GM12878 (cell line): ENCODE measurements around the gene MAFB. TPM values are rescaled to one million over a fixed set of nuclear protein-coding genes. Genes with fewer than 3 reads are reported as not detected.

Experiments
- ATAC-seq: fragments of 200-7000 bp; cut with Tn5 transposase; 3 replicates; pipeline ENCODE4 v1.9.1; 2020; ENCODE audit warnings: mild to moderate bottlenecking, moderate library complexity
- BruUV-seq: library from RNA; stranded (reverse); fragments of 400-500 nt; replicated peaks from 2 replicates; lab custom pipeline; 2021; lab: Mats Ljungman, UMichigan
- CTCF ChIA-PET: fragments of 300-600 bp; sonication (Branson Sonifier 250); formaldehyde crosslinking; extraction: SDS; loops from one replicate; lab custom pipeline; 2021; ENCODE audit warnings: inconsistent platforms; lab: Yijun Ruan, JAX
- POLR2A ChIA-PET: fragments of 350-600 bp; formaldehyde crosslinking; extraction: SDS; loops from one replicate; lab custom pipeline; 2021; ENCODE audit warnings: inconsistent platforms; lab: Charles Lee
- RAD21 ChIA-PET: fragments of 300-600 bp; sonication (Branson Sonifier 250); formaldehyde crosslinking; loops from one replicate; lab custom pipeline; 2023; ENCODE audit warnings: antibody characterized with exemption; ENCODE audit not compliant: unreplicated experiment; lab: Charles Lee
- SMC1A ChIA-PET: fragments of 300-600 bp; sonication (Branson Sonifier 250); formaldehyde crosslinking; loops from one replicate; lab custom pipeline; 2023; ENCODE audit not compliant: unreplicated experiment, uncharacterized antibody; lab: Charles Lee
- DNase-seq: peaks from one replicate; pipeline ENCODE4 v3.0.0-alpha.2; 2011; ENCODE audit warnings: low read depth, low spot score
- FAIRE-seq: peaks from 3 replicates; lab custom pipeline; 2011; peaks lifted over from hg19 to GRCh38; lab: Jason Lieb, UNC
- H2AFZ ChIP-seq: 2 replicates; pipeline ENCODE4 v1.6.0; 2011; ENCODE audit warnings: low read depth, low read length, control low read depth; ENCODE audit not compliant: control insufficient read depth
- H3K27ac ChIP-seq: 2 replicates; pipeline ENCODE4 v1.5.1; 2011; ENCODE audit warnings: control low read depth; ENCODE audit not compliant: control insufficient read depth, insufficient read depth
- H3K27me3 ChIP-seq, 2 experiments: replicated peaks in 1 of 2; 2 replicates each; pipeline versions ENCODE4 v1.6.0 to v1.6.1; 2011; ENCODE audit warnings: low read length in 1 of 2; ENCODE audit not compliant: control insufficient read depth in 2 of 2, insufficient read depth in 2 of 2
- H3K36me3 ChIP-seq, 2 experiments: 2 replicates each; pipeline ENCODE4 v1.5.1; 2011; ENCODE audit warnings: low read length in 1 of 2; ENCODE audit not compliant: control insufficient read depth in 2 of 2, insufficient read depth in 2 of 2
- H3K4me1 ChIP-seq: 2 replicates; pipeline ENCODE4 v1.6.1; 2011; ENCODE audit warnings: mild to moderate bottlenecking, low read length, moderate library complexity, mixed read lengths; ENCODE audit not compliant: control insufficient read depth, insufficient read depth
- H3K4me2 ChIP-seq: 2 replicates; pipeline ENCODE4 v1.6.0; 2011; ENCODE audit warnings: control low read depth; ENCODE audit not compliant: control insufficient read depth, insufficient read depth
- H3K4me3 ChIP-seq: fragments of 200-600 bp; sonication (generic); 2 replicates; pipeline ENCODE4 v1.5.1; 2016
- H3K79me2 ChIP-seq: 2 replicates; pipeline ENCODE4 v1.6.0; 2011; ENCODE audit warnings: low read length; ENCODE audit not compliant: control insufficient read depth, insufficient read depth
- H3K9ac ChIP-seq: 2 replicates; pipeline ENCODE4 v1.8.0; 2011; ENCODE audit warnings: low read length, control low read depth, mixed read lengths; ENCODE audit not compliant: control insufficient read depth, insufficient read depth
- H3K9me3 ChIP-seq: replicated peaks from 3 replicates; pipeline ENCODE4 v1.5.1; 2011; ENCODE audit warnings: mild to moderate bottlenecking, low read length; ENCODE audit not compliant: control insufficient read depth, insufficient read depth
- H4K20me1 ChIP-seq: 2 replicates; pipeline ENCODE4 v1.6.0; 2011; ENCODE audit not compliant: control insufficient read depth, insufficient read depth
- ZBTB40 ChIP-seq: fragments of 450-650 bp; IDR thresholded peaks from 2 replicates; pipeline ENCODE4 v1.6.1; 2016; ENCODE audit warnings: mild to moderate bottlenecking, moderate library complexity, borderline replicate concordance
- WGBS: methylation state at CpG from one replicate; pipeline ENCODE4 v1.1.6; 2016; ENCODE audit warnings: low lambda C conversion rate; ENCODE audit not compliant: insufficient replicate concordance, insufficient coverage; ENCODE audit errors: missing lambda C conversion rate; 5-methylcytosine and 5-hydroxymethylcytosine counted together
- in situ Hi-C: fragments of 300-500 bp; cut with MboI; formaldehyde crosslinking; loops from 9 replicates; pipeline ENCODE4 v1.14.3; 2018; ENCODE audit warnings: mixed read lengths
- intact Hi-C: fragments of 100-400 bp; cut with micrococcal nuclease; formaldehyde crosslinking; loops from one replicate; pipeline ENCODE4 v1.14.2; 2022; ENCODE audit not compliant: unreplicated experiment
- polyA plus RNA-seq, 11 experiments: library from polyadenylated mRNA; depleted of rRNA in 4 of 11; unstranded in 6 of 11; stranded (reverse) in 5 of 11; fragments of >200 nt; fragmentation: Nextera tagmentation in 4 of 11; fragmentation: Illumina TruSeq in 1 of 11; extraction: Ambion mirVana in 4 of 11; extraction: Trizol in 1 of 11; gene quantifications; 1 replicate in 1 of 11; 2 replicates in 10 of 11; pipeline versions ENCODE4 v1.2.1 to v1.2.3, GENCODE V29; 2011 to 2016; ENCODE audit warnings: inconsistent platforms in 2 of 11, missing spikeins in 2 of 11, low read depth in 1 of 11
- total RNA-seq, 4 experiments: library from RNA; depleted of rRNA in 3 of 4; stranded (reverse); fragments of >200 nt in 3 of 4; fragmentation: Illumina TruSeq in 1 of 4; extraction: Trizol in 1 of 4; gene quantifications; 2 replicates each; pipeline versions ENCODE4 v1.2.1 to v1.2.3, GENCODE V29; 2013 to 2021
- TF ChIP-seq, protein P1 (sequence below): fragments of 450-650 bp; IDR thresholded peaks from 2 replicates; pipeline ENCODE4 v1.6.1; 2016; ENCODE audit warnings: mild to moderate bottlenecking

Gene MAFB
- total and polyA plus RNA-seq, 10 of the 15 experiments (the other 5 are each of a cell fraction or from before 2014, with no cell fraction given), result 0.01 to 0.08 (median 0.01) TPM; not detected in 7

GRCh38 chr20:40651151-40651550, 37.9 kb downstream of the MAFB start (continued):
- TF ChIP-seq, protein P1, sequence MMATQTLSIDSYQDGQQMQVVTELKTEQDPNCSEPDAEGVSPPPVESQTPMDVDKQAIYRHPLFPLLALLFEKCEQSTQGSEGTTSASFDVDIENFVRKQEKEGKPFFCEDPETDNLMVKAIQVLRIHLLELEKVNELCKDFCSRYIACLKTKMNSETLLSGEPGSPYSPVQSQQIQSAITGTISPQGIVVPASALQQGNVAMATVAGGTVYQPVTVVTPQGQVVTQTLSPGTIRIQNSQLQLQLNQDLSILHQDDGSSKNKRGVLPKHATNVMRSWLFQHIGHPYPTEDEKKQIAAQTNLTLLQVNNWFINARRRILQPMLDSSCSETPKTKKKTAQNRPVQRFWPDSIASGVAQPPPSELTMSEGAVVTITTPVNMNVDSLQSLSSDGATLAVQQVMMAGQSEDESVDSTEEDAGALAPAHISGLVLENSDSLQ, result no peak

DNA sequence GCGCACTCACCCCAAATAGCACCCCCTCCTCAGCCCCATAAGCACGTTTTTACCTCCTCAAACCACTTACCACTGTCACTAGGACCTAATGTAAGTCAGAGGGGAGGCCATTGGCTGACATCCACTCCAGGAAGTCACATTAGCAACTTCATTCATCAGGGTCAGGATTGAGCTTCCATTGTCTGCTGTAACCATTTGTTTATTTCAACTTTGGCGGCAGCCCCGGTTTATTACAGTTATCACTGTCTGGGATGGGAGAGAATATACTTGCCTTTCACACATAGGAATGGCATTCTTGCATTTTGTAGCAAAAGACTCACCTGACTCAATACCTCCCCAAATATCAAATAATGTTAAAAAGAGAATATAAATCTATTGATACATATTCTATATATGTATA, 38.3 kb downstream of the MAFB start:
- Histone ChIP-seq H2AFZ (no peak overlapping the region), H3K4me2 (no peak overlapping the region), H3K27me3 (peaks cover 2 to 6% of the 10 kb centered on the region in 2 experiments; a peak in 3 of 4 replicates), H3K36me3 (no peaks in the 10 kb centered on the region), H3K79me2 (no peaks in the 10 kb centered on the region), H4K20me1 (no peaks in the 10 kb centered on the region), H3K4me1 (no peaks in the 10 kb centered on the region), H3K4me3 (no peak overlapping the region), H3K9me3 (no peaks in the 10 kb centered on the region), H3K27ac (no peak overlapping the region), H3K9ac (no peak overlapping the region)
- 37% methylated on average over 4 of the region's 4 CpGs for WGBS
- ATAC-seq, result no peak
- FAIRE-seq, result no peak
- no peak for TF ChIP-seq ZBTB40
- no peak for DNase-seq
- in situ Hi-C loops (no loop called here), intact Hi-C loops (no loop called here)
- RAD21 ChIA-PET, result no interaction called here
- SMC1A ChIA-PET, result interaction anchor here (0.5 kb wide), 1 partner anchor 772 kb away, joined by 4 read pairs; no protein-coding TSS in a partner anchor
- POLR2A ChIA-PET, result no interaction called here
- BruUV-seq, result no TSS peak
- CTCF ChIA-PET, result no interaction called here
